Measurements from ENCODE around the gene CXorf65. TPM values are rescaled to one million over a fixed set of nuclear protein-coding genes. Genes with fewer than 3 reads are reported as not detected.
A peak's percentile ranks its signal among the peaks of the same experiment; 100 is the strongest.

Gene CXorf65
- total RNA-seq, 1 donor from 2014 or later: not detected

DNA sequence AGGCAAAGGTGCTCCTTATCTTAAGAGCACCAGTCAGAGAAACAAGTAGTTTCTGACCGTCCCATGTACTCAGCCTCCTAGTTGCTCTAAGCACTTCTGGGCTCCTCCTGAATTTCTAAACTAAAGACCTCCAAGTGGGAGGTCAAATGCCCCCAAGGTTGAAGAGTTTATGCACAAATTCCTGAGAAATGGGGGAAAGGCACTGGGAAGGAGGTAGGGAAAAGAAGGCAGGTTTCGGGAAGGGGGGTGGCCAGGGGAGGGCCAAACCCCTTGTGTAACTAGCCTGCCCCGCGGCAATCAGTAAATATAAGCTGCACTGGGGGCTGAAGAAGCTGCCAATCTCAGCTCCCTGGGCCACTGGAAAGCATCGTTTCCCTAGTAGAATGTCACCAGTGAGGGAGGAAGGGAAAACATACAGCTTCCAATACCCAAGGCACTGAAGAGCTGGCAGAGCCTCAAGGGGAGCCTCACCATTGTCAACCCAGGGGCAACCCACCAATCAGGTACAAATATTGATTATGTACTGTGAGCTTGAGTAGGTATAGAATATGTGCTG lies 7.5 kb downstream of the CXorf65 start:
- Histone ChIP-seq H3K9me3 (no peaks in the 10 kb centered on the region), H3K36me3 (no peaks in the 10 kb centered on the region), H3K4me3 (no peak overlapping the region), H3K4me1 (peaks cover 10% of the 10 kb centered on the region), H3K27ac (no peak overlapping the region), H3K27me3 (ENCODE audit: low read depth) (no peaks in the 10 kb centered on the region)
- ATAC-seq (no peak), DNase-seq (no peak)
- intact Hi-C loops (cut with DNase I): no loop called here
- TF ChIP-seq, protein P1, sequence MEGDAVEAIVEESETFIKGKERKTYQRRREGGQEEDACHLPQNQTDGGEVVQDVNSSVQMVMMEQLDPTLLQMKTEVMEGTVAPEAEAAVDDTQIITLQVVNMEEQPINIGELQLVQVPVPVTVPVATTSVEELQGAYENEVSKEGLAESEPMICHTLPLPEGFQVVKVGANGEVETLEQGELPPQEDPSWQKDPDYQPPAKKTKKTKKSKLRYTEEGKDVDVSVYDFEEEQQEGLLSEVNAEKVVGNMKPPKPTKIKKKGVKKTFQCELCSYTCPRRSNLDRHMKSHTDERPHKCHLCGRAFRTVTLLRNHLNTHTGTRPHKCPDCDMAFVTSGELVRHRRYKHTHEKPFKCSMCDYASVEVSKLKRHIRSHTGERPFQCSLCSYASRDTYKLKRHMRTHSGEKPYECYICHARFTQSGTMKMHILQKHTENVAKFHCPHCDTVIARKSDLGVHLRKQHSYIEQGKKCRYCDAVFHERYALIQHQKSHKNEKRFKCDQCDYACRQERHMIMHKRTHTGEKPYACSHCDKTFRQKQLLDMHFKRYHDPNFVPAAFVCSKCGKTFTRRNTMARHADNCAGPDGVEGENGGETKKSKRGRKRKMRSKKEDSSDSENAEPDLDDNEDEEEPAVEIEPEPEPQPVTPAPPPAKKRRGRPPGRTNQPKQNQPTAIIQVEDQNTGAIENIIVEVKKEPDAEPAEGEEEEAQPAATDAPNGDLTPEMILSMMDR (IDR thresholded peaks at IDR 0.05): no peak

DNA sequence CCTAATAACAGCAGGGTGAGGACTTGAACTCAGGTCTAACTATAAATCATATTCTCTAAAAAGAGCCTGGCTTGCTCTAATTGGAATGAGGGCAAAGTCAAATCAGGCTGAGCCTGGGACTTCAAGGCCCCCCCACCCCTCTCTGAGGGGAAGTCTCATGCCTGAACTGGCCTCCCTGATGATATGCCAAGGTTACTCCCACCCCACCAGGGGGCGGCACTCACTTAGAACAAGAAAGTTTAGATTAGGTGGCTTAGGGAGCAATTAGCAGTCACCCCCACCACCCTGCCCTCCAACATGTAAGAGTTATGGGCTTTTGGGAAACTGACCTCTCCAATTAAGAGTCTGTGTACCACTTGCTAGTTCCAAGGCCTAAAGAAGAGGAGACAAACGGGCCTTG lies 8.2 kb downstream of the CXorf65 start:
- peaks cover 10% of the 10 kb centered on the region for H3K4me1 ChIP-seq
- TF ChIP-seq, protein P1 (IDR thresholded peaks at IDR 0.05): peak; percentile 55
- no peaks in the 10 kb centered on the region for H3K9me3 ChIP-seq
- DNase-seq (peak; percentile 67), ATAC-seq (peak in 1 of 2 donors; percentile 60)
- intact Hi-C loops (cut with DNase I): no loop called here
- no peaks in the 10 kb centered on the region for H3K27me3 ChIP-seq (ENCODE audit: low read depth)
- H3K36me3 ChIP-seq: no peaks in the 10 kb centered on the region
- H3K4me3 ChIP-seq: no peak overlapping the region
- H3K27ac ChIP-seq: no peak overlapping the region

- peak overlapping the region; percentile 65 for H3K4me3 ChIP-seq
- ATAC-seq: no peak
- no peaks in the 10 kb centered on the region for H3K9me3 ChIP-seq
- H3K4me1 ChIP-seq: peaks cover 10% of the 10 kb centered on the region
- H3K27ac ChIP-seq: no peak overlapping the region
- TF ChIP-seq, protein P1 (IDR thresholded peaks at IDR 0.05): no peak
- H3K36me3 ChIP-seq: no peaks in the 10 kb centered on the region
- no peaks in the 10 kb centered on the region for H3K27me3 ChIP-seq (ENCODE audit: low read depth)
- intact Hi-C loops (cut with DNase I): no loop called here
- no peak for DNase-seq
Observed at GRCh38 chrX:71096760-71097032, 9.8 kb downstream of the CXorf65 start.

DNA sequence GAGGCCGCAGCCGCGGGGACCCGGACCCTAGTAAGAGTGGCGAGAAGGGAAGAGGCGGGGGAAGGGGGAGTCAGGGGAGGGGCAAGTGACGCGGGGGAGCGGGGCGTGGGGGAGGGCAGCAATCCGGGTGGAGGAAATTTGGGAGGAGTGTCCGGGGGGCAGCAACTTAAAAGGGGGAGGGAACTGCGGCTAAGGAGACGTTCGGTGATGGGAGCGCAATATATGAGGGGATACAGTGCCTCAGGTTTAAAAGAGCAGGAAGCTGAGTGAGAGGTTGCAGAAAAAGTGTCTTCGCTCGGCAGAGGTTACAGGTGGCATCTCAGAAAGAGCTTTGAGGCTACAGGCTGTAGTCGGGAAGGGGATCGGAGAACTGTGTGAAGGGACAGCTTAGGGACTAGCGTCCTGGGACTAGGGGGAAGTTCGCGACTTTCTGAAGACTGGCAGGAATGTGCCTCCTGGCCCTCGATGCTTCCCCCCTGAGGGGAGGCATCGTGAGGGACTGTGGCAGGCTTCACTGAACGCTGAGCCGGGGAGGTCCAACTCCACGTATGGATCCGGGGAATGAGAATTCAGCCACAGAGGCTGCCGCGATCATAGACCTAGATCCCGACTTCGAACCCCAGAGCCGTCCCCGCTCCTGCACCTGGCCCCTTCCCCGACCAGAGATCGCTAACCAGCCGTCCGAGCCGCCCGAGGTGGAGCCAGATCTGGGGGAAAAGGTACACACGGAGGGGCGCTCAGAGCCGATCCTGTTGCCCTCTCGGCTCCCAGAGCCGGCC lies 10.4 kb downstream of the CXorf65 start:
- peaks cover 10% of the 10 kb centered on the region for H3K4me1 ChIP-seq
- H3K27ac ChIP-seq: peak overlapping the region; percentile 62
- DNase-seq (no peak), ATAC-seq (peak; percentile 76 to 84)
- intact Hi-C loops (cut with DNase I): no loop called here
- no peaks in the 10 kb centered on the region for H3K36me3 ChIP-seq
- no peaks in the 10 kb centered on the region for H3K9me3 ChIP-seq
- TF ChIP-seq, protein P1 (IDR thresholded peaks at IDR 0.05): no peak
- H3K27me3 ChIP-seq (ENCODE audit: low read depth): no peaks in the 10 kb centered on the region
- peak overlapping the region; percentile 65 for H3K4me3 ChIP-seq

- H3K27ac ChIP-seq: peak within 1 kb of the TSS; percentile 62
- H3K9me3 ChIP-seq: no peaks in the 10 kb centered on the region
- peak within 1 kb of the TSS; percentile 65 for H3K4me3 ChIP-seq
- peak; percentile 95 to 97 for ATAC-seq
- TF ChIP-seq, protein P1 (IDR thresholded peaks at IDR 0.05): no peak
- intact Hi-C loops (cut with DNase I): no loop called here
- no peaks in the 10 kb centered on the region for H3K27me3 ChIP-seq (ENCODE audit: low read depth)
- peaks cover 10% of the 10 kb centered on the region for H3K4me1 ChIP-seq
- H3K36me3 ChIP-seq: no peaks in the 10 kb centered on the region
- DNase-seq: peak; percentile 94
Observed at GRCh38 chrX:71095555-71095980, 11.0 kb downstream of the CXorf65 start, which contains the start of gene FOXO4. FOXO4 (plus strand) TSS chrX:71095851; CDS start chrX:71096529, 678 bp downstream.

All from lower lobe of right lung (tissue), 2 donors.